ENCODE measurements around the gene CHMP2A. TPM values are rescaled to one million over a fixed set of nuclear protein-coding genes. Genes with fewer than 3 reads are reported as not detected.

The CHMP2A gene
- polyA plus RNA-seq, 1 of the 3 experiments (the other 2 are of a cell fraction), result 381 TPM

DNA sequence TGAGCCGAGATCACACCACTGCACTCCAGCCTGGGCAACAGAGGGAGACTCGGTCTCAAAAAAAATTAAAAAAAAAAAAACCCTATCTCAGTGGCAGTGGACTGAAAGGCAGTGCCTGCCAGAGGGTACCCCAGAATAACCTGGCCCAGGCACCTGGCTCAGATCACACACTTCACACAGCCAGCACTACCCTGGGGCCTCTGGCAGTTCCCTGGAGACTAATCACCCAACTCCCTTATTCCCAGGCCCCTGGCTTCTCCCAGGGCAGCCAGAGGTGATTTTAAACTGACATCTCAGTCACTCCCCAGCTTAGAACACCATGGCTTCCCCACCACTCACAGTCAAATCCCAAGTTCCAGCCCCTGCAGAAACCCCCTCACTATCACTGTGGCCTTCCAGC is 39.6 kb downstream of the CHMP2A start:
- ChIA-PET POLR2A (no interaction called here), CTCF (interaction anchor here (2.4 kb wide), 1 partner anchor 15 kb away, joined by 23 read pairs; no protein-coding TSS in a partner anchor)
- Histone ChIP-seq H3F3A (replicated peaks; ENCODE audit: insufficient read depth) (peaks cover 19% of the 10 kb centered on the region), H3K9ac (no peak overlapping the region), H3K9me2 (no peaks in the 10 kb centered on the region), H3K4me3 (ENCODE audit: low read depth in 2 of 2, low read length in 1 of 2) (no peak overlapping the region), H3K79me2 (ENCODE audit: insufficient read depth) (peaks cover 57% of the 10 kb centered on the region), H3K4me1 (ENCODE audit: control insufficient read depth in 1 of 2, insufficient read depth in 2 of 2, low read depth in 1 of 2, low read length in 1 of 2) (peaks cover 0 to 34% of the 10 kb centered on the region in 2 experiments; a peak in 1 of 4 replicates), H3K4me2 (no peak overlapping the region), H2AFZ (ENCODE audit: low read depth) (no peak overlapping the region), H3K9me3 (no peaks in the 10 kb centered on the region), H4K20me1 (ENCODE audit: insufficient read depth) (no peaks in the 10 kb centered on the region; the same call in 1 of the 2 replicates), H3K27me3 (ENCODE audit: insufficient read depth) (no peaks in the 10 kb centered on the region), H3K36me3 (replicated peaks in 1 of 2; ENCODE audit: control insufficient read depth in 1 of 2, insufficient read depth in 2 of 2, low read length in 1 of 2) (peaks cover 9 to 28% of the 10 kb centered on the region in 2 experiments), H3K27ac (ENCODE audit: low read depth in 2 of 2, low read length in 1 of 2) (no peak overlapping the region)
- TF ChIP-seq SIN3A (IDR thresholded peaks at IDR 0.05; ENCODE audit: borderline replicate concordance, low read depth, low read length) (no peak), TCF12 (IDR thresholded peaks at IDR 0.05) (no peak), TAF1 (IDR thresholded peaks at IDR 0.05; ENCODE audit: borderline replicate concordance, low read depth, low read length) (no peak)
- TF ChIP-seq, protein P1, sequence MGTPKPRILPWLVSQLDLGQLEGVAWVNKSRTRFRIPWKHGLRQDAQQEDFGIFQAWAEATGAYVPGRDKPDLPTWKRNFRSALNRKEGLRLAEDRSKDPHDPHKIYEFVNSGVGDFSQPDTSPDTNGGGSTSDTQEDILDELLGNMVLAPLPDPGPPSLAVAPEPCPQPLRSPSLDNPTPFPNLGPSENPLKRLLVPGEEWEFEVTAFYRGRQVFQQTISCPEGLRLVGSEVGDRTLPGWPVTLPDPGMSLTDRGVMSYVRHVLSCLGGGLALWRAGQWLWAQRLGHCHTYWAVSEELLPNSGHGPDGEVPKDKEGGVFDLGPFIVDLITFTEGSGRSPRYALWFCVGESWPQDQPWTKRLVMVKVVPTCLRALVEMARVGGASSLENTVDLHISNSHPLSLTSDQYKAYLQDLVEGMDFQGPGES (IDR thresholded peaks at IDR 0.05; ENCODE audit: low read depth, low read length), result no peak
- WGBS (ENCODE audit: low lambda C conversion rate), result 95% methylated on average over 2 of the region's 2 CpGs
- no peak for DNase-seq

DNA sequence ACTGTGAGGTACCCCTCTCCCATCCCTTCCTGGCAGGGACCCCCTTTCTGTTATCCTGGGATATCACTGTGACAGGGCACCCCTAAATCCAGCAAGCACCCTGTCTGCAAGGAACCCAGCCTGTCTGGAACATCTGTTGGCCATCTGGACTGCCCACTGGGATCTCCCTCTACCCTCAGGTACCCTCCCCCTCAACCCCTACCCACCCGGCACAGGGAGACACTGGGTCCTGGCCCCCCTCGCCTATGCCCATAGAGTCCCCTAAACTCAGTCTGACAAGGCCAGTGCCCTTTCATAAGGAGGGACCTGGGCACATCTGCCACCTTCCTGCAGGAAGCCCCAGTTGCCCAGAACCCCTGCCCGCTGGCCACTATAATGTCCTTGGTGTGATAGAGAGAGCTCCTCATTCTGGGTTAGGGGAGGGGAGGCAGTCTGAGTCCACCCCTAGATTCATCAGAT is 40.3 kb downstream of the CHMP2A start:
- TF ChIP-seq CHD2 (IDR thresholded peaks at IDR 0.05; ENCODE audit: low read length, partially characterized antibody), result no peak
- TF ChIP-seq, protein P2, sequence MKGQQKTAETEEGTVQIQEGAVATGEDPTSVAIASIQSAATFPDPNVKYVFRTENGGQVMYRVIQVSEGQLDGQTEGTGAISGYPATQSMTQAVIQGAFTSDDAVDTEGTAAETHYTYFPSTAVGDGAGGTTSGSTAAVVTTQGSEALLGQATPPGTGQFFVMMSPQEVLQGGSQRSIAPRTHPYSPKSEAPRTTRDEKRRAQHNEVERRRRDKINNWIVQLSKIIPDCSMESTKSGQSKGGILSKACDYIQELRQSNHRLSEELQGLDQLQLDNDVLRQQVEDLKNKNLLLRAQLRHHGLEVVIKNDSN (IDR thresholded peaks at IDR 0.05; ENCODE audit: borderline replicate concordance, low read depth), result no peak
- TF ChIP-seq MEF2A (IDR thresholded peaks at IDR 0.05; ENCODE audit: borderline replicate concordance, low read depth), result no peak
- TF ChIP-seq NFIC (IDR thresholded peaks at IDR 0.05; ENCODE audit: borderline replicate concordance), result no peak
- TF ChIP-seq, protein P3, sequence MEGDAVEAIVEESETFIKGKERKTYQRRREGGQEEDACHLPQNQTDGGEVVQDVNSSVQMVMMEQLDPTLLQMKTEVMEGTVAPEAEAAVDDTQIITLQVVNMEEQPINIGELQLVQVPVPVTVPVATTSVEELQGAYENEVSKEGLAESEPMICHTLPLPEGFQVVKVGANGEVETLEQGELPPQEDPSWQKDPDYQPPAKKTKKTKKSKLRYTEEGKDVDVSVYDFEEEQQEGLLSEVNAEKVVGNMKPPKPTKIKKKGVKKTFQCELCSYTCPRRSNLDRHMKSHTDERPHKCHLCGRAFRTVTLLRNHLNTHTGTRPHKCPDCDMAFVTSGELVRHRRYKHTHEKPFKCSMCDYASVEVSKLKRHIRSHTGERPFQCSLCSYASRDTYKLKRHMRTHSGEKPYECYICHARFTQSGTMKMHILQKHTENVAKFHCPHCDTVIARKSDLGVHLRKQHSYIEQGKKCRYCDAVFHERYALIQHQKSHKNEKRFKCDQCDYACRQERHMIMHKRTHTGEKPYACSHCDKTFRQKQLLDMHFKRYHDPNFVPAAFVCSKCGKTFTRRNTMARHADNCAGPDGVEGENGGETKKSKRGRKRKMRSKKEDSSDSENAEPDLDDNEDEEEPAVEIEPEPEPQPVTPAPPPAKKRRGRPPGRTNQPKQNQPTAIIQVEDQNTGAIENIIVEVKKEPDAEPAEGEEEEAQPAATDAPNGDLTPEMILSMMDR (IDR thresholded peaks at IDR 0.05), result no peak
- TF ChIP-seq TEAD4 (IDR thresholded peaks at IDR 0.05; ENCODE audit: borderline replicate concordance, insufficient read depth), result no peak
- no peak for TF ChIP-seq TCF12 (IDR thresholded peaks at IDR 0.05)
- no peak for TF ChIP-seq POLR2AphosphoS5 (IDR thresholded peaks at IDR 0.05; ENCODE audit: low read depth, low read length)
- TF ChIP-seq RCOR1 (IDR thresholded peaks at IDR 0.05; ENCODE audit: low read length), result no peak
- no peak for TF ChIP-seq ELF1 (IDR thresholded peaks at IDR 0.05)
- TF ChIP-seq RAD21 (IDR thresholded peaks at IDR 0.05; ENCODE audit: low read length), result no peak
- TF ChIP-seq, protein P4, sequence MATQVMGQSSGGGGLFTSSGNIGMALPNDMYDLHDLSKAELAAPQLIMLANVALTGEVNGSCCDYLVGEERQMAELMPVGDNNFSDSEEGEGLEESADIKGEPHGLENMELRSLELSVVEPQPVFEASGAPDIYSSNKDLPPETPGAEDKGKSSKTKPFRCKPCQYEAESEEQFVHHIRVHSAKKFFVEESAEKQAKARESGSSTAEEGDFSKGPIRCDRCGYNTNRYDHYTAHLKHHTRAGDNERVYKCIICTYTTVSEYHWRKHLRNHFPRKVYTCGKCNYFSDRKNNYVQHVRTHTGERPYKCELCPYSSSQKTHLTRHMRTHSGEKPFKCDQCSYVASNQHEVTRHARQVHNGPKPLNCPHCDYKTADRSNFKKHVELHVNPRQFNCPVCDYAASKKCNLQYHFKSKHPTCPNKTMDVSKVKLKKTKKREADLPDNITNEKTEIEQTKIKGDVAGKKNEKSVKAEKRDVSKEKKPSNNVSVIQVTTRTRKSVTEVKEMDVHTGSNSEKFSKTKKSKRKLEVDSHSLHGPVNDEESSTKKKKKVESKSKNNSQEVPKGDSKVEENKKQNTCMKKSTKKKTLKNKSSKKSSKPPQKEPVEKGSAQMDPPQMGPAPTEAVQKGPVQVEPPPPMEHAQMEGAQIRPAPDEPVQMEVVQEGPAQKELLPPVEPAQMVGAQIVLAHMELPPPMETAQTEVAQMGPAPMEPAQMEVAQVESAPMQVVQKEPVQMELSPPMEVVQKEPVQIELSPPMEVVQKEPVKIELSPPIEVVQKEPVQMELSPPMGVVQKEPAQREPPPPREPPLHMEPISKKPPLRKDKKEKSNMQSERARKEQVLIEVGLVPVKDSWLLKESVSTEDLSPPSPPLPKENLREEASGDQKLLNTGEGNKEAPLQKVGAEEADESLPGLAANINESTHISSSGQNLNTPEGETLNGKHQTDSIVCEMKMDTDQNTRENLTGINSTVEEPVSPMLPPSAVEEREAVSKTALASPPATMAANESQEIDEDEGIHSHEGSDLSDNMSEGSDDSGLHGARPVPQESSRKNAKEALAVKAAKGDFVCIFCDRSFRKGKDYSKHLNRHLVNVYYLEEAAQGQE (IDR thresholded peaks at IDR 0.05; ENCODE audit: low read depth, low read length), result no peak
- no peak for TF ChIP-seq NRF1 (IDR thresholded peaks at IDR 0.05; ENCODE audit: low read depth, low read length)
- Histone ChIP-seq H3K4me3 (ENCODE audit: low read depth in 2 of 2, low read length in 1 of 2) (peak overlapping the region in 1 of 2 experiments; percentile 47; a peak in 2 of 4 replicates), H3F3A (replicated peaks; ENCODE audit: insufficient read depth) (peaks cover 14% of the 10 kb centered on the region), H2AFZ (ENCODE audit: low read depth) (no peak overlapping the region), H3K27me3 (ENCODE audit: insufficient read depth) (no peaks in the 10 kb centered on the region), H3K9me2 (no peaks in the 10 kb centered on the region), H3K79me2 (ENCODE audit: insufficient read depth) (peaks cover 57% of the 10 kb centered on the region), H3K36me3 (replicated peaks in 1 of 2; ENCODE audit: control insufficient read depth in 1 of 2, insufficient read depth in 2 of 2, low read length in 1 of 2) (peaks cover 9 to 28% of the 10 kb centered on the region in 2 experiments), H4K20me1 (ENCODE audit: insufficient read depth) (no peaks in the 10 kb centered on the region; the same call in 1 of the 2 replicates), H3K4me2 (peak overlapping the region; percentile 66), H3K4me1 (ENCODE audit: control insufficient read depth in 1 of 2, insufficient read depth in 2 of 2, low read depth in 1 of 2, low read length in 1 of 2) (peaks cover 0 to 34% of the 10 kb centered on the region in 2 experiments; a peak in 1 of 4 replicates), H3K27ac (ENCODE audit: low read depth in 2 of 2, low read length in 1 of 2) (peak overlapping the region in 1 of 2 experiments; percentile 85; a peak in 2 of 4 replicates), H3K9ac (no peak overlapping the region), H3K9me3 (no peaks in the 10 kb centered on the region)
- DNase-seq, result peak; percentile 66
- 31% methylated on average over 2 of the region's 3 CpGs for whole genome bisulfite sequencing (ENCODE audit: low lambda C conversion rate)
- ChIA-PET POLR2A (interaction anchor here (1.2 to 1.9 kb wide), 4 partner anchors 29 to 45 kb away, joined by 3 to 10 read pairs (median 5); partner anchors contain the start of genes CHMP2A and TRIM28), CTCF (interaction anchor here (0.6 to 2.4 kb wide), 11 partner anchors 11 to 1151 kb away, joined by 3 to 23 read pairs (median 4); partner anchors contain the start of genes CHMP2A, TRAPPC2B, TRIM28 and ZNF547)

Measured in SK-N-SH (cell line).